NCI-H510A (cell line): ENCODE measurements around the gene RAD54L2.
"Not testable (repeated sequence)": the region's sequence is repeated elsewhere in the genome, so short reads cannot be mapped to it uniquely, and the experiment has no call there.

Source experiments
- DNase-seq: peaks from one replicate; lab custom pipeline; 2025; lab: John Stamatoyannopoulos, UW

Gene RAD54L2

GRCh38 chr3:51544011-51544775 is 5.7 kb downstream of the RAD54L2 start:
- DNase-seq, result no peak

- DNase-seq, result no peak
Measured at GRCh38 chr3:51547274-51547673, 8.8 kb downstream of the RAD54L2 start.

DNA sequence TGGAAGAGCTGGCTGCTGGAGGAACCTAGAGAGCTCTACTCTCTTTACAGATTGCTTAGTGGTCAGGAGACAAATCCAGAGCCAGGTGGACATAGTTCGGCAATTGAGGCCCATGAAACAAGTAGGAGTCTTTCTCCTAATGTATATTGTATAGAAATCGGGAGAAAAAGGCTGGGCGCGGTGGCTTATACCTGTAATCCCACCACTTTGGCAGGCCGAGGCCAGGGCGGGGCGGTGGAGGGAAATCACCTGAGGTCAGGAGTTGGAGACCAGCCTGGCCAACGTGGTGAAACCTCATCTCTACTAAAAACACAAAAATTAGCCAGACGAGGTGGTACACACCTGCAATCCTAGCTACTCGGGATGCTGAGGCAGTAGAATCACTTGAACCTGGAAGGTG is 10.8 kb downstream of the RAD54L2 start:
- no peak for DNase-seq

DNA sequence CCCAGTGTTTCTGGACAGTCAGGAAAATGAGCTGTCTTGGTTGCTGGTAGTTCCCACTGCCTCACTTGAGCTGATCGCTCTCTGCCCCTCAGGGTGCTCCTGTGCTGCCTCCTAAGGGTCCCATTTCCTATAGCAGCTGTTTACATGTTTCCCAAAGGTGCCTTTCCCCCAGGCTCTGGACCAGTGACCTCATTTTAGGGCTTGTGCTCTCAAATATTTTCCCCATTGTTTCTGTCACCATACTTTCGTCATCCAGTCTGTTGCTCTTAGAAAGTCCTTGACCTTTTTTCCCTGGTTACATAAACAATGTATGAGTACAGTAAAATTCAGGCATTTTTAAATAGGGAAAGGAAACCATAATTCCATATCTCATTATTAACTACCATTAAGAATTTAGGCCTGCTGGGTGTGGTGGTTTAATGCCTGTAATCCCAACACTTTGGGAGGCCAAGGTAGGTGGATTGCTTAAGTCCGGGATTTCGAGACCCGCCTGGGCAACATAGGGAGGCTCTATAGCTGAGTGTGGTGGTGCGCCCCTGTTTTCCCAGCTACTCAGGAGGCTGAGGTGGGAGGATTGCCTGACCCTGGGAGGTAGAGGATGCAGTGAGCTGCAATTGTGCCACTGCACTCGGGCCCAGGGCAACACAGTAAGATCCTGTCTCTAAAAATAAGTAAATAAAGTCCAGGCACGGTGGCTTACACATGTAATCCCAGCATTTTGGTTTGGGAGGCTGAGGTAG is 11.7 kb downstream of the RAD54L2 start:
- DNase-seq, result no peak

GRCh38 chr3:51557993-51558392 is 19.5 kb downstream of the RAD54L2 start:
- no peak for DNase-seq

DNA sequence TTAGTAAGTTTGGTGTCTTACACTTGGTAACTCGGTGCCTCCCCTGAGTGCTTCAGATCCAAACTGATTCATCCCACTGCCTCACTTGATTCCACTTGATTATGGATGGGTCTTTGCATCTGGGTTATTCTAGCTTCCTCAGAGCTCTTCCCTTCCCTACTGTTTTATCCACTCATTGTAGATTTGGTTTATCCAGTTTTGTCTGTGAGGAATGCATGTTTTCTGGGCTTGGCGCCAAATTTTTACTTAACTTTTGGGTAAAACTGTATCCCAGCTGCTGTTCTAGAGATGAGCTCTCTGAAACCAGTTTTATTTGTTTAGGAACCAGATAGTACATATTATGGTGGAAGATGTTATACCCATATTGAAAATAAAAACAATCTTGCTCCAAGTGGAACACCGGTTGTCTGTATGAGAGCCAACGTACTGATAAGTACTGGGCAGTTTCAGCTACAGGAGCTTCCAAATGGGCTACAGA is 20.9 kb downstream of the RAD54L2 start:
- no peak for DNase-seq

DNA sequence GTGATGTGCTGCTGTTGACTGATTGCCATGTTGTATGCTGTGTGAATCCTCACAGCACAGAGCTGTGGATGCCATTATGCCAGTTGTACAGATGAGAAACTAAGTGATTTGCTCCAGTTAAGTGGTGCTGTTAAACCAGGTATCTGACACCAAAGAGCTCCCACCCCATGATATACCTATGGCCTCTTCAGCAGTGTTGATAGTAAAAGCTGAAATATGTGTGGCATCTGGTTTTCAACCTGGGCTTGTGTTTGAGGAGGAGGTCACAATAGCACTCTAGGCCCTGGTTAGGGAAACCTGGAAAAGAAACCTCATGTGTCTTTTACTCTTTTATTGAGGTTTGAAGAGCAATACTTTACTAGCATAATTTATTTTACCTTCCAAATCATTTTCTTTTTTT is 21.4 kb downstream of the RAD54L2 start:
- DNase-seq, result no peak

- DNase-seq, result not testable (repeated sequence)
Measured at GRCh38 chr3:51562403-51562802, 23.9 kb downstream of the RAD54L2 start.

DNA sequence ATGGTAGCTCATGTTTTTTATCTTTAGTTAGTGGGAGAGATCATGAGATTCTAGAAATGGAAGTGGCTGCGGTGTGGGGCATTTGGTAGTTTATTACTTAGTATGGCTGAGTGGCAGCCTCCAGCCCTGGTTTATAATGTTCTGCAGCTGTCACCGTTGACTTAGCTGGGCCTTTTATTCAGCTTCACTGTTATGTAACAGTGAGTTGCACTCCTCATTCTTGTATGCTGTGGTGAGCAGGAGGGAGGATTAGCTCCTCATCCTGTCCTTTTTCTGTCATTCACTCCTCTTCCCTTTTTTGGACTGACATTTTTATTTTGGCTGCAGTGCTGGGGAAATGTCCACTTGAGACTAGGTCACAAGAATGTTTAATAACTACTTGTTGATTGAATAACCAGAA is 29.5 kb downstream of the RAD54L2 start:
- no peak for DNase-seq

DNA sequence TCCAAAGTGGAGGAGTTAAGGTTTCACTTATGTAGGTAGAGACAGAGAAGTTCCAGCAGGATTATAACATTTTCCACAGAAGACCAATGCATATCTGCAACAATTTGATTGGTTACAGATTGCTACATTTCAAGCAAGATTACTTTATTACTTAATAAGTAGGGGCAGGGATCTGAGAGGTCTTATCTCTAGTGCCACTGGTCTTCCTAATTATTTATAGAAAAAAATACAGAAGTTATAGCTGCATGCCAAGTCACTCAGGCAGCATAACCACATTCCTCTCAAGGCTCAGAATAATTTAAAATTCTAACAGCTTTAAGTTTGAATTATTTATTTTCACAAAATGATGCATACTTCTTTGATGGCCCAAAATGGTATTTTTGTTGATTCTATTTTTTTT is 30.5 kb downstream of the RAD54L2 start:
- DNase-seq, result no peak

- no peak for DNase-seq
Measured at GRCh38 chr3:51578238-51578637, 39.7 kb downstream of the RAD54L2 start.

- no peak for DNase-seq
Measured at GRCh38 chr3:51580418-51580817, 41.9 kb downstream of the RAD54L2 start.

GRCh38 chr3:51581524-51581923 is 43.0 kb downstream of the RAD54L2 start:
- DNase-seq, result peak; percentile 26

GRCh38 chr3:51585197-51585596 is 46.7 kb downstream of the RAD54L2 start:
- no peak for DNase-seq

DNA sequence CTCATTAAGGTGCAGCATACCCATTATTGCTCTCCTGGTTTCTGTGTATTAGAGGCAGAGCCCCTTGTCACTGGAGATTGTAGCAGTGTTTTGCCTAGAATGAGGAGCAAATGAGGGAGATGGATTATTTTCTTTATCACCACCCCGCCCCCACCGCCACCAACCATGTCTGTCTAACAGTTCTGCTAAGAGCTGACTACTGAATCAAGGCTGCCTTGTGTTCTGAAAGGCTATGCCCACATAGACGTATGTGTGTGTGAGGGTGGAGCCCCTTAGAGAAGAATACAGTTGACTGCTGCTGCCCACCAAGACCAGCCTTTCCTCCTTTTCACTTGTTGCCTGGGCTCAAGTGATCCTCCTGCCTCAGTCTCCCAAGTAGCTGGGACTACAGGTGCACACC is 47.4 kb downstream of the RAD54L2 start:
- no peak for DNase-seq
